ENCODE results near the gene CCNY.

The CCNY gene

GRCh38 chr10:35568483-35569015, 232.2 kb downstream of the CCNY start:
- DNase-seq, result no peak

- DNase-seq, result no peak
These were observed 232.9 kb downstream of the CCNY start for GRCh38 chr10:35569111-35569707.

DNA sequence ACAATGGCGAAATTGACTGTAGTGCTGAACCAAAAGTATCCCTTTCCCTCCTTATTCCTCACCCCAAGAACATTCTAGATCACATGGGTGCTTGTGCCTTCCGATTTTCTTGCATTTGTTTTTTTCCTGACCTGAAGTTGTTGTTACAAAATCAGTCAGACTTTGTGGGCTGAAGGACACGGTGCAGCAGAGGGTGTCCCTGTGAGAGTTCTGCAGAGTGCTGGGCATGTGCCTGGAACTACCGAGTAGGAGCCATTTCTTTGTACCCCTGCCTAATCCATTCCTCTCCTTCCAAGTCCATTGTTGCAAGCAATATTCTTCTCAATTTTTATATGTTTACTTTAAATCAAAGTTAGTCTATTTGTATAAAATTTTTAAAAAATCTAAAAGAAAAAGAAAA, 233.5 kb downstream of the CCNY start:
- DNase-seq, result no peak

- DNase-seq, result no peak
These were observed 234.1 kb downstream of the CCNY start for GRCh38 chr10:35570397-35570796.

- no peak for DNase-seq
These were observed 236.3 kb downstream of the CCNY start for GRCh38 chr10:35572583-35572982.

- DNase-seq, result no peak
These were observed 237.5 kb downstream of the CCNY start for GRCh38 chr10:35573796-35574195.

GRCh38 chr10:35574924-35575352, 238.6 kb downstream of the CCNY start:
- DNase-seq, result no peak

GRCh38 chr10:35575640-35576039, 239.3 kb downstream of the CCNY start:
- no peak for DNase-seq

DNA sequence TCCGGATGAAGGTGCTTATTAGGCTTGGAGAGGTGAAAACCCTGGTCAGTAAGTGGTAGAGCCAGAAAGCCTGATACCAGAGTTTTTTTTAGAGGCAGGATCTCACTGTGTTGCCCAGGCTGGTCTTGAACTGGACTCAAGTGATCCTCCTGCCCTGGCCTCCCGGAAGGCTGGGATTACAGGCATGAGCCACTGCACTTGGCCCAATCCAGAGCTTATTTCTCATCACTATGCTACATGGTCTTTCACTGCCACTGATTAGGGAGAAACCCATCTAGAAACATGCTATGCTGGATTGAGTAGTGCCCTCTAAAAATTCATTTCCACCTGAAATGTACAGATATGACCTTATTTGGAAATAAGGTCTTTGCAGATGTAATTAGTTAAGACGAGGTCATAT, 240.4 kb downstream of the CCNY start:
- no peak for DNase-seq

- no peak for DNase-seq
These were observed 241.8 kb downstream of the CCNY start for GRCh38 chr10:35577926-35578617.

GRCh38 chr10:35578618-35578956, 242.3 kb downstream of the CCNY start:
- no peak for DNase-seq

GRCh38 chr10:35579116-35579515, 242.8 kb downstream of the CCNY start:
- no peak for DNase-seq

- peak; percentile 49 for DNase-seq
These were observed 243.6 kb downstream of the CCNY start for GRCh38 chr10:35579726-35580422.

DNA sequence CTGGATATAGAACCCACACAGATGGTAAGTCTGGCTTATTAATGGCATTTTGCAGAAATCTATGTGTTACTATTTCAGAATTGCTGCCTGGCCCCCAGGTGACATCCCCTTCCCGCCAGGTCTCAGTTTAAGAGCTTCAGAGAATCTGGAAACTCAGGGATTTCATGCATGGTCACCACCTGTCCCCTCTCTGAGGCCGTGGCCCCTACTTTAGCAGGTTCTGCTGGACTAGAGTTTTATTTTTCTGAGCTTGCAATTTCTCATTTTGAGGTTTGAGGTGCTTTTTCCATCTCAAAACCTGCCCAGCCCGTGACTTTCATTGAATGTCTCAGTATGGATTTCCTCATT, 244.1 kb downstream of the CCNY start:
- no peak for DNase-seq

- no peak for DNase-seq
These were observed 245.3 kb downstream of the CCNY start for GRCh38 chr10:35581655-35582054.

DNA sequence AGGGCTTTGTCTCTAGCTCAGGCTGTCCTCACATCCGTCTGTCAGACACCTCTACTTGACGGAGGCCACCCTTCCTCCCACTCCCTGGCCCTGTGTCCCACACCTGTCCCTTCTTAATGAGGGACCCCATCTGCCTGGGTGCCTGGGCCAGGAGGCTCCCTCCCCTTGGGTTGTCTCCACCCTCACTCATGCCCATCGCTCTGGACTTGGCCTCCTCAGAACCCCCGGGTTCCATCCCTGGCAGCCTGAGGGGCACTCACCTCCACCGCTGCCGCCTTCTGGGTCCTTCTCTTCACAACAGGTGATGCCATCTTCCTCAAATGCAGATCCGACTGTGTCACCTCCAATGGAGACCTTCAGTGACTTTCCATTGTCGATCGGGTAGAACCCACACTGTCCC, 248.6 kb downstream of the CCNY start:
- DNase-seq, result no peak

GRCh38 chr10:35585356-35585755, 249.0 kb downstream of the CCNY start:
- no peak for DNase-seq

- DNase-seq, result no peak
These were observed 249.7 kb downstream of the CCNY start for GRCh38 chr10:35585903-35586535.

DNA sequence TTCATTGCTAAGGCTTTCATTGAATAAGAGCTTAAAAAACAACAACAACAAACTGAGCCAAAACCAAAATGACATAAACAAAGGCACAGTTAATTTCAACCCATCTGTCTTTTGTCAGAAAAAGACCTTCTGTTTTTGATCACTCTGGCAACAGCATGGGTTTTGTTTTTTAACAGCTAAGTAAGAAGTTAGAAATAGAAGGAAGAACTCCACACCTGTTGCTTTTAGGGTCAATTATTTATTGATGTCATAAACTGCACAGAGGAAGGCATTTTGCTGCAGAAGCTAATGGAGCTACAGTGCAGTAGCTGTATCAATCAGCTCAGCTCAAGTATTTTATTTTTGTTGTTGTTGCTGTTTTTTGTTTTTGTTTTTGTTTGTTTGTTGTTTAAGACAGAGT, 252.5 kb downstream of the CCNY start:
- DNase-seq, result no peak

GRCh38 chr10:35592441-35592840, 256.1 kb downstream of the CCNY start:
- no peak for DNase-seq

DNA sequence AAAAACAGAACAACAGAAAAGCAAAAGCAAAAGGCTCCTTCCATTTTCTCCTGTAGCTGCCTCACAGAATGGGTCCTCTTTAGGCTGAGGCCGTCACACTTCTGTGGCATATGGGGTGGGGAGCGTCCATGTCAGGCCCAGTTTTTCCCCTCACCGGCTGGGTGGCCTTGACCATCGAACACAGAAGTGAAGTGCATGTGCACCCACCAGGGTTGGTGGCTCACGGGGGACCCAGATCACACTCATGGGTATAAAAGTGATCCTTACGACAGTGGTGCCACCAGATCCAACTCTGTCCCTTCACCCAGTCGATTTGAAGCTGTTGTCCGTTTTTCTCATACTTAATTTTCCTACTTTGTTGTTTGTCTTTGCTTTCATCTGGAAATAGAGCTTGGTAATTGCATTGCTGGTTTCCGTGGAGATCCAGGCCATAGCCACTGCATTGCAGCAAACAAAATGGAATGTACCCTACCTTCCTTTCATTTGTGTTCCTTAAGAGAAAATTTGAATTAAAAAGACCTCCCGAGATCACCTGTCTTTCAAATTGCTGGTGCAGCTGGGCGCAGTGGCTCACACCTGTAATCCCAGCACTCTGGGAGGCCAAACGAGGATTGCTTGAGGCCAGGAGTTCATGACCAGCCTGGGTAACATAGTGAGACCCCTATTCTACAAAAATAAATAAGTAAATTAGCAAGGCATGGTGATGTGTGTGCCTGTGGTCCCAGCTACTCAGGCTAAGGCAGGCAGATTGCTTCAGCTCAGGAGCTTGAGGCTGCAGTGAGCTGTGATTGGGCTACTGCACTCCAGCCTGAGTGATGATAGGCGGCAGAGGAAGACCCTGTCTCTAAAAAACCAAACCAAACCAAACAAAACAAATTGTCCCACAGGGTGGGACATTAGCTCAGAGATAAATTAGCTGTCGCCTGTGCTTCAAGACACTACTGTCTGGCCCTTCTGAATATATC, 258.1 kb downstream of the CCNY start:
- DNase-seq, result no peak

DNA sequence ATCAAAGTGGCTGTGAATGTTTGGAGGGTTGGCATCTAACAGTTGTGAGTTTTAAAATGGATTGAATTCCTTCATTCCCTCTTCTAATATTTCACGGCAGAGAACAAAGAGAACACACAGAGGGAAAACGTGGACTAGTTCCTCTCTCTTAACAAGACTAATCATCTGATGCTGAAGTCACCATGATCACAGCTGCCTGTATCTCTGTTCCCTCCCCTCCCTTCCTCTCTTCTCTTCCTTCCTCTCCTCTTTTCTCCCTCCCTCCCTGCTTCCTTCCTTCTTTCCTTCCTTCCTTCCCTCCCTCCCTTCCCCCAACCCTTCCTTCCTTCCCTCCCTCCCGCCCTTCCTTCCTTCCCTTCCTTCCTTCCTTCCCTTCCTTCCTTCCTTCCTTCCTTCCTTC, 258.8 kb downstream of the CCNY start:
- no peak for DNase-seq

GRCh38 chr10:35598379-35598778, 262.1 kb downstream of the CCNY start:
- no peak for DNase-seq

Data from NCI-H510A treated with DMSO at 0.1 percent for 48 hours (cell line).